Subcutaneous adipose tissue (tissue), 4 donors: ENCODE data around the gene EPB41L4B. TPM values are rescaled to one million over a fixed set of nuclear protein-coding genes. Genes with fewer than 3 reads are reported as not detected.

Experiments used
- total RNA-seq, 4 donors: library from RNA; depleted of rRNA; stranded (reverse); fragments of >200 nt; gene quantifications; one replicate each; pipeline ENCODE4 v1.1.0, GENCODE V29; 2016
- TF ChIP-seq, protein P1 (sequence below): fragments of 450-650 bp; IDR thresholded peaks from one replicate; pipeline ENCODE4 v1.5.1; 2016; ENCODE audit warnings: low read depth, mild to moderate bottlenecking, control low read depth, antibody characterized with exemption, moderate library complexity

EPB41L4B gene
- total RNA-seq, 4 donors from 2014 or later: 30.8 to 117 (median 64.7) TPM

GRCh38 chr9:109181284-109181683, 139.6 kb downstream of the EPB41L4B start:
- TF ChIP-seq, protein P1, sequence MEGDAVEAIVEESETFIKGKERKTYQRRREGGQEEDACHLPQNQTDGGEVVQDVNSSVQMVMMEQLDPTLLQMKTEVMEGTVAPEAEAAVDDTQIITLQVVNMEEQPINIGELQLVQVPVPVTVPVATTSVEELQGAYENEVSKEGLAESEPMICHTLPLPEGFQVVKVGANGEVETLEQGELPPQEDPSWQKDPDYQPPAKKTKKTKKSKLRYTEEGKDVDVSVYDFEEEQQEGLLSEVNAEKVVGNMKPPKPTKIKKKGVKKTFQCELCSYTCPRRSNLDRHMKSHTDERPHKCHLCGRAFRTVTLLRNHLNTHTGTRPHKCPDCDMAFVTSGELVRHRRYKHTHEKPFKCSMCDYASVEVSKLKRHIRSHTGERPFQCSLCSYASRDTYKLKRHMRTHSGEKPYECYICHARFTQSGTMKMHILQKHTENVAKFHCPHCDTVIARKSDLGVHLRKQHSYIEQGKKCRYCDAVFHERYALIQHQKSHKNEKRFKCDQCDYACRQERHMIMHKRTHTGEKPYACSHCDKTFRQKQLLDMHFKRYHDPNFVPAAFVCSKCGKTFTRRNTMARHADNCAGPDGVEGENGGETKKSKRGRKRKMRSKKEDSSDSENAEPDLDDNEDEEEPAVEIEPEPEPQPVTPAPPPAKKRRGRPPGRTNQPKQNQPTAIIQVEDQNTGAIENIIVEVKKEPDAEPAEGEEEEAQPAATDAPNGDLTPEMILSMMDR: no peak

GRCh38 chr9:109179801-109180523, 140.9 kb downstream of the EPB41L4B start:
- TF ChIP-seq, protein P1: no peak

DNA sequence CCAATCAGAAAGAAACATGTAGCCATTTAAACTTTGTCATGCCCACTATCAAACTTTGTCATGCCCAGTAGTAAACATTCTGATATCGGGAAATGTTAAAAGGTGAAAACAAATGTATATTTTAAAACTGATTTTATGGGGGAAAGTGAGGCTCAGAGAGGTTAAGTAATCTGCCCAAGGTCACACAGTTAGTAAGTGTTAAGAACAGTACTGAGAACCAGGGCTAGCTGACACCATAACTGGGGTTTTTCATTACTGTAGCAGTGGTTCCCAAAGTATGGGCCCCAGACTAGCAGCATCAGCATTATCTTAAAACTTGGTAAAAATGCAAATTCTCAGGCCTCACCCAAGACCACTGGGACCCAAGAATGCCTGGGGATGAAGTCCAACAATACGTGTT, 143.9 kb downstream of the EPB41L4B start:
- TF ChIP-seq, protein P1: no peak

DNA sequence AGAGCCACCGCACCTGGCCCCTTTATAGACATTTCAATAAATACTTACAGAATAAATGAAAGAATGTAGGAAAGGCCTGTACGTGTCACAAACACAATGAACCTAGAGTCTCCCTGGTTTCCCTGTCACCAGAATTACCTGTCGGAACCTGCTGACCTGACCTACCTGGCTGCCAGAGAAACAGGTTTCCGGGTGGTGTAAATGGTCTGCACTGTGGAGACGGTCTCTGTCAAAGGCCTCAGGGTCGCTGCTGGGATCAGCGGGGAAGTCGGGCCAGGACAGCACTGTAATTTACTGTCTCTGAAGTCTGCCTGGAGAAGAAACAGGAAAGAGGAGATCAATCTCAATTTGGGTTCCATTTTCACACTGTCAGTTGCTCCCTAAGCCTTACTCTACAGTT, 144.5 kb downstream of the EPB41L4B start:
- TF ChIP-seq, protein P1: no peak

GRCh38 chr9:109172935-109173334, 147.9 kb downstream of the EPB41L4B start:
- TF ChIP-seq, protein P1: no peak

DNA sequence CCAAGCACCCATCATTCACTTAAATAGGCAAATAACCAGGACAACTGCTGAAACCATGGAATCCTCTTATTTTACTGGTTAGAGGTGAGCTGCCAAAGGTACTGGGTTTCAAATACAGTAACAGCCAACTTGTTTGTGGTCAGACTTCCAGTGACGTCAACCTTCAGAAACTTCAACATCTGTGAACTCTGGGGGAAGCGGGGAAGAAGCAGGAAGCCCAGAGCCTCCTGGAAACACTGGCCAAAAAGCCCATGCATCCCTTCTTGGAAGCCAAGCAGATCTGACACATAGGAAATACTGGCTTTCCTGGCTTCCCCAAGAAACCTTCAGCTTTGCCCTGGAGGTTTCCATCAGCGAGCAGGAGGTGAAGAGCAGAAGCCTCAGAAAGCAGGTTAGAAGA, 148.9 kb downstream of the EPB41L4B start:
- TF ChIP-seq, protein P1: no peak

GRCh38 chr9:109168170-109168569, 152.7 kb downstream of the EPB41L4B start:
- TF ChIP-seq, protein P1: no peak
